Transverse colon (tissue), 4 donors: ENCODE results near the gene TNFAIP8L3. TPM values are rescaled to one million over a fixed set of nuclear protein-coding genes. Genes with fewer than 3 reads are reported as not detected.

Experiments
- DNase-seq: peaks from one replicate; pipeline ENCODE4 v3.0.0-alpha.2; 2019
- H3K27ac ChIP-seq, 4 donors: fragments of 200-600 bp; sonication (generic); 2 replicates each; pipeline ENCODE4 v1.5.1; 2016 to 2018; ENCODE audit warnings: inconsistent platforms in 4 of 4
- H3K27me3 ChIP-seq: fragments of 200-600 bp; sonication (generic); 2 replicates; pipeline ENCODE4 v1.5.1; 2017; ENCODE audit warnings: inconsistent platforms
- H3K36me3 ChIP-seq, 4 donors: fragments of 200-600 bp; sonication (generic); 2 replicates each; pipeline ENCODE4 v1.5.1; 2017 to 2019; ENCODE audit warnings: inconsistent platforms in 4 of 4
- H3K4me1 ChIP-seq, 4 donors: fragments of 200-600 bp; sonication (generic); 2 replicates each; pipeline ENCODE4 v1.5.1; 2017 to 2020; ENCODE audit warnings: inconsistent platforms in 4 of 4
- H3K4me3 ChIP-seq, 4 donors: fragments of 200-600 bp; sonication (generic); 1 replicate in 1 of 4; 2 replicates in 3 of 4; pipeline versions ENCODE4 v1.5.1 to v1.6.1; 2017 to 2019; ENCODE audit warnings: inconsistent platforms in 4 of 4
- H3K9me3 ChIP-seq, 2 donors: fragments of 200-600 bp; sonication (generic); 2 replicates each; pipeline ENCODE4 v1.5.1; 2017 to 2019; ENCODE audit warnings: inconsistent platforms in 2 of 2
- CTCF ChIP-seq, 5 experiments: fragments of 200-600 bp in 3 of 5; fragments of 450-650 bp in 2 of 5; sonication (generic) in 3 of 5; IDR thresholded peaks; 1 replicate in 2 of 5; 2 replicates in 3 of 5; pipeline ENCODE4 v1.5.1; 2016 to 2017; ENCODE audit warnings: antibody characterized with exemption in 5 of 5, inconsistent platforms in 3 of 5, mild to moderate bottlenecking in 2 of 5, moderate library complexity in 1 of 5
- EP300 ChIP-seq: sonication (generic); formaldehyde crosslinking; IDR thresholded peaks from one replicate; pipeline ENCODE4 v1.6.1; 2017; ENCODE audit warnings: antibody characterized with exemption, low read depth
- POLR2A ChIP-seq: fragments of 450-650 bp; IDR thresholded peaks from one replicate; pipeline ENCODE4 v1.6.1; 2016; ENCODE audit warnings: antibody characterized with exemption, mild to moderate bottlenecking, moderate library complexity
- POLR2AphosphoS5 ChIP-seq, 3 donors: sonication (generic); formaldehyde crosslinking; IDR thresholded peaks; one replicate each; pipeline ENCODE4 v1.6.1; 2016; ENCODE audit warnings: antibody characterized with exemption in 3 of 3
- WGBS, 2 donors: methylation state at CpG; one replicate each; pipeline ENCODE4 v1.1.5; 2018; ENCODE audit warnings: low coverage in 1 of 2; 5-methylcytosine and 5-hydroxymethylcytosine counted together
- in situ Hi-C, 4 donors: fragments of 200-750 bp; cut with MboI; loops; one replicate each; pipeline versions ENCODE4 v1.15.0 to v1.15.1; 2017; ENCODE audit warnings: low sequenced_read_pairs in 3 of 4, low pct_ligation_motif_present in 1 of 4, low pct_unique_long_range_greater_than_20kb in 1 of 4
- intact Hi-C: fragments of 100-400 bp; cut with DNase I; formaldehyde crosslinking; loops from one replicate; pipeline ENCODE4 v1.15.1; 2023; ENCODE audit warnings: low total_unique reads
- total RNA-seq, 4 donors: library from RNA; depleted of rRNA; stranded (reverse); fragments of >200 nt; gene quantifications; one replicate each; pipeline ENCODE4 v1.1.0, GENCODE V29; 2016

The TNFAIP8L3 gene
- total RNA-seq, 4 donors from 2014 or later, result 6.8 to 35.5 (median 8.6) TPM

GRCh38 chr15:51069983-51070382, 24.7 kb downstream of the TNFAIP8L3 start:
- DNase-seq, result no peak
- Histone ChIP-seq H3K27me3 (no peaks in the 10 kb centered on the region), H3K4me3 (no peak overlapping the region), H3K9me3 (no peaks in the 10 kb centered on the region), H3K27ac (no peak overlapping the region), H3K4me1 (peaks cover 0 to 5% (median 0%) of the 10 kb centered on the region in 4 donors), H3K36me3 (no peaks in the 10 kb centered on the region)
- in situ Hi-C loops (loop anchor here in 1 of 4 donors (25.0 kb wide), 1 partner anchor 108 kb away; no protein-coding TSS in a partner anchor), intact Hi-C loops (loop anchor here (10.0 kb wide), 1 partner anchor 65 kb away; no protein-coding TSS in a partner anchor)
- TF ChIP-seq POLR2A (no peak), EP300 (no peak), CTCF (IDR thresholded peaks at IDR 0.05) (no peak), POLR2AphosphoS5 (IDR thresholded peaks at IDR 0.05) (no peak)

GRCh38 chr15:51067510-51067909, 27.2 kb downstream of the TNFAIP8L3 start:
- peak overlapping the region in 3 of 4 donors; percentile 16 to 40 (median 29) for H3K27ac ChIP-seq
- no peak overlapping the region for H3K4me3 ChIP-seq
- no peaks in the 10 kb centered on the region for H3K9me3 ChIP-seq
- no peak for TF ChIP-seq POLR2A
- no peak for TF ChIP-seq CTCF (IDR thresholded peaks at IDR 0.05)
- no peak for TF ChIP-seq EP300
- TF ChIP-seq POLR2AphosphoS5 (IDR thresholded peaks at IDR 0.05), result no peak
- peaks cover 0 to 7% (median 0%) of the 10 kb centered on the region in 4 donors for H3K4me1 ChIP-seq
- no peak for DNase-seq
- no peaks in the 10 kb centered on the region for H3K36me3 ChIP-seq
- in situ Hi-C loops (loop anchor here in 1 of 4 donors (25.0 kb wide), 1 partner anchor 105 kb away; no protein-coding TSS in a partner anchor), intact Hi-C loops (no loop called here)
- 56 to 83% methylated on average over 3 of the region's 3 CpGs for WGBS, 2 donors
- H3K27me3 ChIP-seq, result no peaks in the 10 kb centered on the region

GRCh38 chr15:51065781-51066180, 28.9 kb downstream of the TNFAIP8L3 start:
- peak overlapping the region in 3 of 4 donors; percentile 12 to 28 (median 28) for H3K27ac ChIP-seq
- 86 to 100% methylated on average over 1 of the region's 1 CpG for WGBS, 2 donors
- TF ChIP-seq POLR2A (no peak), CTCF (IDR thresholded peaks at IDR 0.05) (no peak), POLR2AphosphoS5 (IDR thresholded peaks at IDR 0.05) (no peak), EP300 (no peak)

GRCh38 chr15:51065261-51065660, 29.4 kb downstream of the TNFAIP8L3 start:
- DNase-seq, result no peak

More at GRCh38 chr15:51065781-51066180, 28.9 kb downstream of the TNFAIP8L3 start:
- DNase-seq, result no peak
- H3K4me1 ChIP-seq, result peaks cover 0 to 7% (median 0%) of the 10 kb centered on the region in 4 donors
- in situ Hi-C loops, result loop anchor here in 1 of 4 donors (25.0 kb wide), 1 partner anchor 103 kb away; no protein-coding TSS in a partner anchor
- H3K4me3 ChIP-seq, result no peak overlapping the region
- H3K9me3 ChIP-seq, result no peaks in the 10 kb centered on the region
- H3K36me3 ChIP-seq, result no peaks in the 10 kb centered on the region
- H3K27me3 ChIP-seq, result no peaks in the 10 kb centered on the region
- intact Hi-C loops, result no loop called here

More at GRCh38 chr15:51065261-51065660, 29.4 kb downstream of the TNFAIP8L3 start:
- H3K9me3 ChIP-seq, result no peaks in the 10 kb centered on the region
- H3K36me3 ChIP-seq, result no peaks in the 10 kb centered on the region
- H3K27ac ChIP-seq, result peak overlapping the region in 3 of 4 donors; percentile 12 to 28 (median 28)
- in situ Hi-C loops (loop anchor here in 1 of 4 donors (25.0 kb wide), 1 partner anchor 103 kb away; no protein-coding TSS in a partner anchor), intact Hi-C loops (no loop called here)
- H3K27me3 ChIP-seq, result no peaks in the 10 kb centered on the region
- H3K4me1 ChIP-seq, result peaks cover 0 to 7% (median 0%) of the 10 kb centered on the region in 4 donors
- TF ChIP-seq EP300 (no peak), POLR2A (no peak), POLR2AphosphoS5 (IDR thresholded peaks at IDR 0.05) (no peak), CTCF (IDR thresholded peaks at IDR 0.05) (no peak)
- H3K4me3 ChIP-seq, result no peak overlapping the region
